ENCODE measurements around the gene PRH1. TPM values are rescaled to one million over a fixed set of nuclear protein-coding genes. Genes with fewer than 3 reads are reported as not detected.

PRH1 gene
- total and polyA plus RNA-seq, 2 experiments from 2014 or later = 19.0 to 42.9 TPM

DNA sequence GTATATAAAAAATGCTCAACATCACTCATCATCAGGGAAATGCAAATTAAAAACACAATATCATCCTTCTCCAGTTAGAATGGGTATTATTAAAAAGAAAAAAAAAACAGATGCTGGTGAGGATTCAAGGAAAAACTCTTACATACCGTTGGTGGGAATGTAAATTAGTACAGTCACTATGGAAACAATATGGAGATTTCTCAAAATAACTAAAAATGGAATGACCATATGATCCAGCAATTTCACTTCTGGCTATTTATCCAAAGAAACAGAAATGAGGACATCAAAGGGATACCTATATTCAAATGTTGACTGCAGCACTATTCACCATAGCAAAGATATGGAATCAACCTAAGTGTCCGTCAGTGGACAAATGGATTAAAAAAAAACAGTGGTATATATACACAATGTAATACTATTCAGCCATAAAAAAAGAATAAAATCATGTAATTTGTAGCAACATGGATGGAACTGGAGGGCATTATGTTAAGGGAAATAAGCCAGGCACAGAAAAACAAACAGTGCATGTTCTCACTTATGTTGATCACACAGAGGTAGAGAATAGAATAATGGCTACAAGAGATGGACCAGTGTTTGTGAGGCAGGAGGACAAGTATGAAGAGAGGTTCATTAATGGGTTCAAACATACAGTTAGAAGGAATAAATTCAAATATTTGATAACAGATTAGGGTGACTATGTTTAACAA lies 20.4 kb downstream of the PRH1 start:
- Histone ChIP-seq H4K20me1 (replicated peaks; ENCODE audit: insufficient read depth) (no peaks in the 10 kb centered on the region), H2AFZ (no peak overlapping the region), H3K36me3 (ENCODE audit: insufficient read depth) (no peaks in the 10 kb centered on the region), H3K79me2 (replicated peaks; ENCODE audit: insufficient read depth) (no peaks in the 10 kb centered on the region), H3K4me1 (ENCODE audit: insufficient read depth) (no peaks in the 10 kb centered on the region), H3K9me2 (ENCODE audit: insufficient read depth) (no peaks in the 10 kb centered on the region), H3K4me2 (no peak overlapping the region), H3K4me3 (no peak overlapping the region), H3K27me3 (ENCODE audit: insufficient read depth) (no peaks in the 10 kb centered on the region), H3K27ac (ENCODE audit: low read depth) (no peak overlapping the region), H3F3A (replicated peaks; ENCODE audit: low read depth) (no peaks in the 10 kb centered on the region)
- DNase-seq (ENCODE audit: low spot score) = no peak
- H3K4me3 Mint-ChIP-seq = no peak overlapping the region
- H3K36me3 Mint-ChIP-seq (ENCODE audit: low read depth) = peaks cover 20% of the 10 kb centered on the region
- no peaks in the 10 kb centered on the region for H3K27me3 Mint-ChIP-seq (ENCODE audit: insufficient read depth, low read depth, poor library complexity)
- no peak overlapping the region for H3K27ac Mint-ChIP-seq
- no peak for ATAC-seq
- H3K9me3 Mint-ChIP-seq = peaks cover 5% of the 10 kb centered on the region; the same call in 2 of the 3 replicates
- H3K4me1 Mint-ChIP-seq = no peaks in the 10 kb centered on the region
- TF ChIP-seq EZH2 (IDR thresholded peaks at IDR 0.05; ENCODE audit: low read depth, unreplicated experiment) = no peak
- TF ChIP-seq, protein P1, sequence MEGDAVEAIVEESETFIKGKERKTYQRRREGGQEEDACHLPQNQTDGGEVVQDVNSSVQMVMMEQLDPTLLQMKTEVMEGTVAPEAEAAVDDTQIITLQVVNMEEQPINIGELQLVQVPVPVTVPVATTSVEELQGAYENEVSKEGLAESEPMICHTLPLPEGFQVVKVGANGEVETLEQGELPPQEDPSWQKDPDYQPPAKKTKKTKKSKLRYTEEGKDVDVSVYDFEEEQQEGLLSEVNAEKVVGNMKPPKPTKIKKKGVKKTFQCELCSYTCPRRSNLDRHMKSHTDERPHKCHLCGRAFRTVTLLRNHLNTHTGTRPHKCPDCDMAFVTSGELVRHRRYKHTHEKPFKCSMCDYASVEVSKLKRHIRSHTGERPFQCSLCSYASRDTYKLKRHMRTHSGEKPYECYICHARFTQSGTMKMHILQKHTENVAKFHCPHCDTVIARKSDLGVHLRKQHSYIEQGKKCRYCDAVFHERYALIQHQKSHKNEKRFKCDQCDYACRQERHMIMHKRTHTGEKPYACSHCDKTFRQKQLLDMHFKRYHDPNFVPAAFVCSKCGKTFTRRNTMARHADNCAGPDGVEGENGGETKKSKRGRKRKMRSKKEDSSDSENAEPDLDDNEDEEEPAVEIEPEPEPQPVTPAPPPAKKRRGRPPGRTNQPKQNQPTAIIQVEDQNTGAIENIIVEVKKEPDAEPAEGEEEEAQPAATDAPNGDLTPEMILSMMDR (conservative IDR thresholded peaks at IDR 0.05; ENCODE audit: low read depth in 2 of 2) = no peak

DNA sequence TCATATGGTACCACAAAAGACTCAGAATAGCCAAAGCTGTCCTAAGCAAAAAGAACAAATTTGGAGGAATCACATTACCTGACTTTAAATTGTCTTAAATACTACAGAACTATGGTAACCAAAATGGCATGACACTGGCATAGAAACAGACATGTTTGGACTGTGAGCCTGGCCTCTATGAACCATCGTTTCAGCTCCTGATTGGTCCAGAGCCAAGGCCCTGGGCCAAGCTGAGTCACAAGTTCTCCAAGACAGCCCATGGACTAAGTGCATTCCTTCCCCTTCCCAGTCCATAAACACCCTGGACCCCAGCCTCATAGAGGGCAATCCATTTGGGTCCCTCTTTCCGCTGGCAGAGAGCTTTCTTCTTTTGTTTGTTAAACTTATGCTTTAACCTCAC lies 22.7 kb downstream of the PRH1 start:
- no peak overlapping the region for H3K4me3 Mint-ChIP-seq
- H3F3A ChIP-seq (replicated peaks; ENCODE audit: low read depth) = no peaks in the 10 kb centered on the region
- no peaks in the 10 kb centered on the region for H3K27me3 ChIP-seq (ENCODE audit: insufficient read depth)
- no peaks in the 10 kb centered on the region for H4K20me1 ChIP-seq (replicated peaks; ENCODE audit: insufficient read depth)
- H3K4me2 ChIP-seq = no peak overlapping the region
- no peaks in the 10 kb centered on the region for H3K4me1 Mint-ChIP-seq
- H3K9me2 ChIP-seq (ENCODE audit: insufficient read depth) = no peaks in the 10 kb centered on the region
- no peaks in the 10 kb centered on the region for H3K27me3 Mint-ChIP-seq (ENCODE audit: insufficient read depth, low read depth, poor library complexity)
- H3K9me3 Mint-ChIP-seq = peaks cover 26% of the 10 kb centered on the region
- H2AFZ ChIP-seq = no peak overlapping the region
- H3K4me1 ChIP-seq (ENCODE audit: insufficient read depth) = no peaks in the 10 kb centered on the region
- H3K27ac ChIP-seq (ENCODE audit: low read depth) = no peak overlapping the region
- ATAC-seq (no peak), DNase-seq (ENCODE audit: low spot score) (no peak)
- H3K27ac Mint-ChIP-seq = no peak overlapping the region
- H3K79me2 ChIP-seq (replicated peaks; ENCODE audit: insufficient read depth) = no peaks in the 10 kb centered on the region
- no peak for TF ChIP-seq ZNF114 (CRISPR knock-in tag; IDR thresholded peaks at IDR 0.05)
- TF ChIP-seq JUNB (IDR thresholded peaks at IDR 0.05; ENCODE audit: unreplicated experiment) = no peak
- TF ChIP-seq, protein P2, sequence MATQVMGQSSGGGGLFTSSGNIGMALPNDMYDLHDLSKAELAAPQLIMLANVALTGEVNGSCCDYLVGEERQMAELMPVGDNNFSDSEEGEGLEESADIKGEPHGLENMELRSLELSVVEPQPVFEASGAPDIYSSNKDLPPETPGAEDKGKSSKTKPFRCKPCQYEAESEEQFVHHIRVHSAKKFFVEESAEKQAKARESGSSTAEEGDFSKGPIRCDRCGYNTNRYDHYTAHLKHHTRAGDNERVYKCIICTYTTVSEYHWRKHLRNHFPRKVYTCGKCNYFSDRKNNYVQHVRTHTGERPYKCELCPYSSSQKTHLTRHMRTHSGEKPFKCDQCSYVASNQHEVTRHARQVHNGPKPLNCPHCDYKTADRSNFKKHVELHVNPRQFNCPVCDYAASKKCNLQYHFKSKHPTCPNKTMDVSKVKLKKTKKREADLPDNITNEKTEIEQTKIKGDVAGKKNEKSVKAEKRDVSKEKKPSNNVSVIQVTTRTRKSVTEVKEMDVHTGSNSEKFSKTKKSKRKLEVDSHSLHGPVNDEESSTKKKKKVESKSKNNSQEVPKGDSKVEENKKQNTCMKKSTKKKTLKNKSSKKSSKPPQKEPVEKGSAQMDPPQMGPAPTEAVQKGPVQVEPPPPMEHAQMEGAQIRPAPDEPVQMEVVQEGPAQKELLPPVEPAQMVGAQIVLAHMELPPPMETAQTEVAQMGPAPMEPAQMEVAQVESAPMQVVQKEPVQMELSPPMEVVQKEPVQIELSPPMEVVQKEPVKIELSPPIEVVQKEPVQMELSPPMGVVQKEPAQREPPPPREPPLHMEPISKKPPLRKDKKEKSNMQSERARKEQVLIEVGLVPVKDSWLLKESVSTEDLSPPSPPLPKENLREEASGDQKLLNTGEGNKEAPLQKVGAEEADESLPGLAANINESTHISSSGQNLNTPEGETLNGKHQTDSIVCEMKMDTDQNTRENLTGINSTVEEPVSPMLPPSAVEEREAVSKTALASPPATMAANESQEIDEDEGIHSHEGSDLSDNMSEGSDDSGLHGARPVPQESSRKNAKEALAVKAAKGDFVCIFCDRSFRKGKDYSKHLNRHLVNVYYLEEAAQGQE (IDR thresholded peaks at IDR 0.05; ENCODE audit: unreplicated experiment) = no peak
- TF ChIP-seq STAT1 (IDR thresholded peaks at IDR 0.05; ENCODE audit: unreplicated experiment) = no peak
- TF ChIP-seq, protein P1 (conservative IDR thresholded peaks at IDR 0.05; ENCODE audit: low read depth in 2 of 2) = no peak
- no peak for TF ChIP-seq NANOG (IDR thresholded peaks at IDR 0.05; ENCODE audit: borderline replicate concordance)
- TF ChIP-seq ZNF331 (CRISPR knock-in tag; IDR thresholded peaks at IDR 0.05; ENCODE audit: low read depth) = no peak
- no peak for TF ChIP-seq POLR2AphosphoS5 (IDR thresholded peaks at IDR 0.05; ENCODE audit: low read depth)
- no peak for TF ChIP-seq EZH2 (IDR thresholded peaks at IDR 0.05; ENCODE audit: low read depth, unreplicated experiment)
- TF ChIP-seq, protein P3, sequence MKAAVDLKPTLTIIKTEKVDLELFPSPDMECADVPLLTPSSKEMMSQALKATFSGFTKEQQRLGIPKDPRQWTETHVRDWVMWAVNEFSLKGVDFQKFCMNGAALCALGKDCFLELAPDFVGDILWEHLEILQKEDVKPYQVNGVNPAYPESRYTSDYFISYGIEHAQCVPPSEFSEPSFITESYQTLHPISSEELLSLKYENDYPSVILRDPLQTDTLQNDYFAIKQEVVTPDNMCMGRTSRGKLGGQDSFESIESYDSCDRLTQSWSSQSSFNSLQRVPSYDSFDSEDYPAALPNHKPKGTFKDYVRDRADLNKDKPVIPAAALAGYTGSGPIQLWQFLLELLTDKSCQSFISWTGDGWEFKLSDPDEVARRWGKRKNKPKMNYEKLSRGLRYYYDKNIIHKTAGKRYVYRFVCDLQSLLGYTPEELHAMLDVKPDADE (IDR thresholded peaks at IDR 0.05) = no peak
- TF ChIP-seq CREB1 (CRISPR knock-in tag; IDR thresholded peaks at IDR 0.05; ENCODE audit: low read depth) = no peak
- peaks cover 4% of the 10 kb centered on the region; the same call in 1 of the 2 replicates for H3K36me3 ChIP-seq (ENCODE audit: insufficient read depth)
- H3K4me3 ChIP-seq = no peak overlapping the region
- peaks cover 43% of the 10 kb centered on the region for H3K36me3 Mint-ChIP-seq (ENCODE audit: low read depth)

Measured in GM23338 (cell line).